ENCODE results near the gene CCDC169.

Gene CCDC169

GRCh38 chr13:36231236-36231635 is 66.4 kb downstream of the CCDC169 start:
- DNase-seq: no peak

- DNase-seq: no peak
These were observed 72.9 kb downstream of the CCDC169 start for GRCh38 chr13:36224730-36225129.

GRCh38 chr13:36219883-36220282 is 77.7 kb downstream of the CCDC169 start:
- no peak for DNase-seq

- no peak for DNase-seq
These were observed 80.2 kb downstream of the CCDC169 start for GRCh38 chr13:36217456-36217855.

- DNase-seq: no peak
These were observed 83.3 kb downstream of the CCDC169 start, which contains the start of gene SOHLH2 for GRCh38 chr13:36214163-36214921. TSS of gene SOHLH2 (minus strand) at chr13:36214556. CDS start at chr13:36214526, 30 bp downstream.

GRCh38 chr13:36212789-36213188 is 84.8 kb downstream of the CCDC169 start:
- DNase-seq: no peak

- DNase-seq: no peak
These were observed 86.0 kb downstream of the CCDC169 start for GRCh38 chr13:36211567-36211966.

GRCh38 chr13:36210738-36211137 is 86.9 kb downstream of the CCDC169 start:
- no peak for DNase-seq

GRCh38 chr13:36207672-36208071 is 89.9 kb downstream of the CCDC169 start:
- DNase-seq: no peak

GRCh38 chr13:36193151-36193855 is 104.3 kb downstream of the CCDC169 start:
- DNase-seq: no peak

GRCh38 chr13:36192166-36192565 is 105.4 kb downstream of the CCDC169 start:
- no peak for DNase-seq

GRCh38 chr13:36190771-36191170 is 106.8 kb downstream of the CCDC169 start:
- DNase-seq: no peak

GRCh38 chr13:36188441-36188840 is 109.2 kb downstream of the CCDC169 start:
- DNase-seq: no peak

- DNase-seq: no peak
These were observed 113.7 kb downstream of the CCDC169 start for GRCh38 chr13:36183901-36184300.

All from CD4-positive, alpha-beta T cell treated with Interleukin-4 for 1 hour (primary cell).